HepG2 (cell line): ENCODE measurements around the gene FBXL22. TPM values are rescaled to one million over a fixed set of nuclear protein-coding genes. Genes with fewer than 3 reads are reported as not detected.

Experiments used
- AGO2 ChIP-seq: fragments of 200-400 bp; formaldehyde crosslinking; optimal IDR thresholded peaks from 2 replicates; pipeline ENCODE3; 2017; ENCODE audit warnings: mild to moderate bottlenecking, low read depth, low read length, moderate library complexity
- ASH2L ChIP-seq: fragments of 300-600, 200-600 bp; sonication (generic); IDR thresholded peaks from 2 replicates; pipeline ENCODE4 v1.7.0; 2017; ENCODE audit warnings: low read depth, mild to moderate bottlenecking, moderate library complexity, mixed read lengths, low read length; ENCODE audit not compliant: insufficient read length
- FOXA1 ChIP-seq, 2 experiments: fragments of 450-650 bp in 1 of 2; sonication (generic) in 1 of 2; formaldehyde crosslinking in 1 of 2; IDR thresholded peaks; 2 replicates each; pipeline versions ENCODE4 v1.4.0 to v1.6.1; 2016 to 2020; ENCODE audit warnings: missing genetic modification reagents in 1 of 2
- GABPA ChIP-seq, 2 experiments: IDR thresholded peaks; 2 replicates each; pipeline ENCODE4 v1.6.1; 2011 to 2016; ENCODE audit warnings: low read depth in 2 of 2, low read length in 1 of 2, missing biosample characterization in 1 of 2, missing genetic modification characterization in 1 of 2
- JUNB ChIP-seq: sonication (generic); formaldehyde crosslinking; IDR thresholded peaks from 2 replicates; pipeline ENCODE4 v1.8.0; 2022; ENCODE audit warnings: missing genetic modification reagents, mild to moderate bottlenecking, borderline replicate concordance
- NR2F1 ChIP-seq, 2 experiments: fragments of 450-650 bp in 1 of 2; formaldehyde crosslinking in 1 of 2; IDR thresholded peaks; 2 replicates each; pipeline versions ENCODE4 v1.5.0 to v1.6.1; 2016 to 2020; ENCODE audit warnings: mild to moderate bottlenecking in 1 of 2, missing compliant biosample characterization in 1 of 2, missing genetic modification reagents in 1 of 2, moderate library complexity in 1 of 2
- ONECUT2 ChIP-seq: sonication (generic); formaldehyde crosslinking; IDR thresholded peaks from 2 replicates; pipeline ENCODE4 v1.4.0; 2020; ENCODE audit warnings: missing genetic modification reagents
- POLR2AphosphoS2 ChIP-seq: IDR thresholded peaks from 2 replicates; pipeline ENCODE4 v1.6.1; 2011; ENCODE audit warnings: low read depth, low read length, improper control_type of control experiment
- PTBP1 ChIP-seq: fragments of 200-400 bp; formaldehyde crosslinking; IDR thresholded peaks from 2 replicates; pipeline ENCODE4 v1.6.1; 2018; ENCODE audit warnings: low read length, low read depth; ENCODE audit not compliant: poor library complexity, severe bottlenecking
- SOX6 ChIP-seq, 2 experiments: fragments of 450-650 bp in 1 of 2; sonication (generic) in 1 of 2; formaldehyde crosslinking in 1 of 2; IDR thresholded peaks; 2 replicates each; pipeline versions ENCODE4 v1.4.0 to v1.6.1; 2017 to 2020; ENCODE audit warnings: antibody characterized with exemption in 1 of 2, mild to moderate bottlenecking in 1 of 2, missing genetic modification reagents in 1 of 2
- STAT5B ChIP-seq: sonication (generic); formaldehyde crosslinking; IDR thresholded peaks from 2 replicates; pipeline ENCODE4 v1.4.0; 2020; ENCODE audit warnings: missing genetic modification reagents
- ZFP36 ChIP-seq: fragments of 150-350 bp; IDR thresholded peaks from 2 replicates; pipeline ENCODE4 v1.6.1; 2018; ENCODE audit warnings: borderline replicate concordance, low read length, low read depth; ENCODE audit not compliant: partially characterized antibody
- ZNF431 ChIP-seq: sonication (generic); formaldehyde crosslinking; IDR thresholded peaks from 2 replicates; pipeline ENCODE4 v1.9.0; 2022; ENCODE audit warnings: missing genetic modification reagents, low read depth, mild to moderate bottlenecking, borderline replicate concordance
- ZNF709 ChIP-seq: sonication (generic); formaldehyde crosslinking; IDR thresholded peaks from 2 replicates; pipeline ENCODE4 v1.5.0; 2020; ENCODE audit warnings: mild to moderate bottlenecking, missing genetic modification reagents
- polyA plus RNA-seq, 8 experiments: library from polyadenylated mRNA; depleted of rRNA in 3 of 8; stranded (reverse) in 7 of 8; unstranded in 1 of 8; fragments of >200 nt; fragmentation: Illumina TruSeq in 4 of 8; extraction: Trizol in 4 of 8; gene quantifications; 2 replicates each; pipeline versions ENCODE4 v1.2.1 to v1.2.3, GENCODE V29; 2011 to 2016; ENCODE audit warnings: low read depth in 4 of 8, missing spikeins in 1 of 8, mixed read lengths in 1 of 8; ENCODE audit not compliant: insufficient read depth in 1 of 8
- total RNA-seq, 5 experiments: library from RNA; depleted of rRNA; stranded (reverse); fragments of >200 nt; fragmentation: Illumina TruSeq; extraction: Trizol; gene quantifications; 2 replicates each; pipeline ENCODE4 v1.2.3, GENCODE V29; 2016; ENCODE audit warnings: low read depth in 1 of 5
- TF ChIP-seq, protein P1 (sequence below): sonication (generic); formaldehyde crosslinking; IDR thresholded peaks from 2 replicates; pipeline ENCODE4 v1.5.0; 2020; ENCODE audit warnings: missing genetic modification reagents, mild to moderate bottlenecking, borderline replicate concordance
- TF ChIP-seq, protein P2 (sequence below): sonication (generic); formaldehyde crosslinking; IDR thresholded peaks from 2 replicates; pipeline ENCODE4 v1.4.0; 2020; ENCODE audit warnings: missing genetic modification reagents
- TF ChIP-seq, protein P3 (sequence below): sonication (generic); formaldehyde crosslinking; IDR thresholded peaks from 2 replicates; pipeline ENCODE4 v1.8.0; 2022; ENCODE audit warnings: low read depth, missing genetic modification reagents
- TF ChIP-seq, protein P4 (sequence below): sonication (generic); formaldehyde crosslinking; IDR thresholded peaks from 2 replicates; pipeline ENCODE4 v1.4.0; 2020; ENCODE audit warnings: missing genetic modification reagents
- TF ChIP-seq, protein P5 (sequence below): sonication (generic); formaldehyde crosslinking; IDR thresholded peaks from 2 replicates; pipeline ENCODE4 v1.5.0; 2020; ENCODE audit warnings: mild to moderate bottlenecking, missing genetic modification reagents, moderate library complexity
- TF ChIP-seq, protein P6 (sequence below): sonication (generic); formaldehyde crosslinking; IDR thresholded peaks from 2 replicates; pipeline ENCODE4 v1.8.1; 2023; ENCODE audit warnings: mild to moderate bottlenecking, moderate library complexity, missing genetic modification reagents

FBXL22 gene
- total and polyA plus RNA-seq, 2 of the 13 experiments (the other 11 are each of a cell fraction or from before 2014, with no cell fraction given): 0.15 to 0.33 TPM

DNA sequence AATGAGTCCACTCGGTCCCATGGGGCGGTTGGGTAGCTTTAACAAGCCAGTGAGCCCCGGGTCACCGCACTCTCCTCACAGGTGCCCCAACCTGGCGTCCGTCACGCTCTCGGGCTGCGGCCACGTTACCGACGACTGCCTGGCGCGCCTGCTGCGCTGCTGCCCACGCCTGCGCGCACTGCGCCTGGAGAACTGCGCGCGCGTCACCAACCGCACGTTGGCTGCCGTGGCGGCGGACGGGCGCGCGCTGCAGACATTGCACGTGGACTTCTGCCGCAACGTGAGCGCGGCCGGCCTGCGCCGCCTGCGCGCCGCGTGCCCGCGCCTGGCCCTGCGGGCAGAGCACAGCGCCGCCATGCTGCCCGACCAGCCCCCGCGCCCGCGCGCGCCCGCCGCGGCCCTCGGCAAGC, 3.4 kb downstream of the FBXL22 start (continued):
- no peak for TF ChIP-seq GABPA (IDR thresholded peaks at IDR 0.05; ENCODE audit: low read depth, low read length)
- TF ChIP-seq GABPA (CRISPR knock-in tag; IDR thresholded peaks at IDR 0.05; ENCODE audit: low read depth): no peak
- TF ChIP-seq, protein P1, sequence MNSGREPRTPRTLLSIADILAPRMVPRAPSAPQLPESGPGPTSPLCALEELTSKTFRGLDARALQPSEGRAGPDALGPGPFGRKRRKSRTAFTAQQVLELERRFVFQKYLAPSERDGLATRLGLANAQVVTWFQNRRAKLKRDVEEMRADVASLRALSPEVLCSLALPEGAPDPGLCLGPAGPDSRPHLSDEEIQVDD (CRISPR knock-in tag): no peak
- no peak for TF ChIP-seq ONECUT2 (CRISPR knock-in tag)
- TF ChIP-seq, protein P2, sequence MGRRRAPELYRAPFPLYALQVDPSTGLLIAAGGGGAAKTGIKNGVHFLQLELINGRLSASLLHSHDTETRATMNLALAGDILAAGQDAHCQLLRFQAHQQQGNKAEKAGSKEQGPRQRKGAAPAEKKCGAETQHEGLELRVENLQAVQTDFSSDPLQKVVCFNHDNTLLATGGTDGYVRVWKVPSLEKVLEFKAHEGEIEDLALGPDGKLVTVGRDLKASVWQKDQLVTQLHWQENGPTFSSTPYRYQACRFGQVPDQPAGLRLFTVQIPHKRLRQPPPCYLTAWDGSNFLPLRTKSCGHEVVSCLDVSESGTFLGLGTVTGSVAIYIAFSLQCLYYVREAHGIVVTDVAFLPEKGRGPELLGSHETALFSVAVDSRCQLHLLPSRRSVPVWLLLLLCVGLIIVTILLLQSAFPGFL (CRISPR knock-in tag): no peak
- TF ChIP-seq ASH2L: peak; percentile 36
- TF ChIP-seq STAT5B (CRISPR knock-in tag): no peak
- TF ChIP-seq, protein P3, sequence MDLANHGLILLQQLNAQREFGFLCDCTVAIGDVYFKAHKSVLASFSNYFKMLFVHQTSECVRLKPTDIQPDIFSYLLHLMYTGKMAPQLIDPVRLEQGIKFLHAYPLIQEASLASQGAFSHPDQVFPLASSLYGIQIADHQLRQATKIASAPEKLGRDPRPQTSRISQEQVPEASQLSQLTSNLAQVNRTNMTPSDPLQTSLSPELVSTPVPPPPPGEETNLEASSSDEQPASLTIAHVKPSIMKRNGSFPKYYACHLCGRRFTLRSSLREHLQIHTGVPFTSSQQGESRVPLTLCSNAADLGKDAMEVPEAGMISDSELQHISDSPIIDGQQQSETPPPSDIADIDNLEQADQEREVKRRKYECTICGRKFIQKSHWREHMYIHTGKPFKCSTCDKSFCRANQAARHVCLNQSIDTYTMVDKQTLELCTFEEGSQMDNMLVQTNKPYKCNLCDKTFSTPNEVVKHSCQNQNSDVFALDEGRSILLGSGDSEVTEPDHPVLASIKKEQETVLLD (CRISPR knock-in tag): peak; percentile 65
- TF ChIP-seq SOX6 (IDR thresholded peaks at IDR 0.05): no peak
- no peak for TF ChIP-seq SOX6 (CRISPR knock-in tag; IDR thresholded peaks at IDR 0.05)
- TF ChIP-seq FOXA1 (IDR thresholded peaks at IDR 0.05): no peak
- TF ChIP-seq FOXA1 (CRISPR knock-in tag; IDR thresholded peaks at IDR 0.05): no peak; the same call in 1 of the 2 replicates
- TF ChIP-seq ZNF709 (CRISPR knock-in tag): peak; percentile 50; the same call in 1 of the 2 replicates
- TF ChIP-seq, protein P4, sequence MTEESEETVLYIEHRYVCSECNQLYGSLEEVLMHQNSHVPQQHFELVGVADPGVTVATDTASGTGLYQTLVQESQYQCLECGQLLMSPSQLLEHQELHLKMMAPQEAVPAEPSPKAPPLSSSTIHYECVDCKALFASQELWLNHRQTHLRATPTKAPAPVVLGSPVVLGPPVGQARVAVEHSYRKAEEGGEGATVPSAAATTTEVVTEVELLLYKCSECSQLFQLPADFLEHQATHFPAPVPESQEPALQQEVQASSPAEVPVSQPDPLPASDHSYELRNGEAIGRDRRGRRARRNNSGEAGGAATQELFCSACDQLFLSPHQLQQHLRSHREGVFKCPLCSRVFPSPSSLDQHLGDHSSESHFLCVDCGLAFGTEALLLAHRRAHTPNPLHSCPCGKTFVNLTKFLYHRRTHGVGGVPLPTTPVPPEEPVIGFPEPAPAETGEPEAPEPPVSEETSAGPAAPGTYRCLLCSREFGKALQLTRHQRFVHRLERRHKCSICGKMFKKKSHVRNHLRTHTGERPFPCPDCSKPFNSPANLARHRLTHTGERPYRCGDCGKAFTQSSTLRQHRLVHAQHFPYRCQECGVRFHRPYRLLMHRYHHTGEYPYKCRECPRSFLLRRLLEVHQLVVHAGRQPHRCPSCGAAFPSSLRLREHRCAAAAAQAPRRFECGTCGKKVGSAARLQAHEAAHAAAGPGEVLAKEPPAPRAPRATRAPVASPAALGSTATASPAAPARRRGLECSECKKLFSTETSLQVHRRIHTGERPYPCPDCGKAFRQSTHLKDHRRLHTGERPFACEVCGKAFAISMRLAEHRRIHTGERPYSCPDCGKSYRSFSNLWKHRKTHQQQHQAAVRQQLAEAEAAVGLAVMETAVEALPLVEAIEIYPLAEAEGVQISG (CRISPR knock-in tag): peak; percentile 84
- TF ChIP-seq NR2F1 (CRISPR knock-in tag; IDR thresholded peaks at IDR 0.05): no peak
- TF ChIP-seq, protein P5, sequence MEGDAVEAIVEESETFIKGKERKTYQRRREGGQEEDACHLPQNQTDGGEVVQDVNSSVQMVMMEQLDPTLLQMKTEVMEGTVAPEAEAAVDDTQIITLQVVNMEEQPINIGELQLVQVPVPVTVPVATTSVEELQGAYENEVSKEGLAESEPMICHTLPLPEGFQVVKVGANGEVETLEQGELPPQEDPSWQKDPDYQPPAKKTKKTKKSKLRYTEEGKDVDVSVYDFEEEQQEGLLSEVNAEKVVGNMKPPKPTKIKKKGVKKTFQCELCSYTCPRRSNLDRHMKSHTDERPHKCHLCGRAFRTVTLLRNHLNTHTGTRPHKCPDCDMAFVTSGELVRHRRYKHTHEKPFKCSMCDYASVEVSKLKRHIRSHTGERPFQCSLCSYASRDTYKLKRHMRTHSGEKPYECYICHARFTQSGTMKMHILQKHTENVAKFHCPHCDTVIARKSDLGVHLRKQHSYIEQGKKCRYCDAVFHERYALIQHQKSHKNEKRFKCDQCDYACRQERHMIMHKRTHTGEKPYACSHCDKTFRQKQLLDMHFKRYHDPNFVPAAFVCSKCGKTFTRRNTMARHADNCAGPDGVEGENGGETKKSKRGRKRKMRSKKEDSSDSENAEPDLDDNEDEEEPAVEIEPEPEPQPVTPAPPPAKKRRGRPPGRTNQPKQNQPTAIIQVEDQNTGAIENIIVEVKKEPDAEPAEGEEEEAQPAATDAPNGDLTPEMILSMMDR (CRISPR knock-in tag): peak; percentile 13; the same call in 1 of the 2 replicates
- no peak for TF ChIP-seq POLR2AphosphoS2
- TF ChIP-seq, protein P6, sequence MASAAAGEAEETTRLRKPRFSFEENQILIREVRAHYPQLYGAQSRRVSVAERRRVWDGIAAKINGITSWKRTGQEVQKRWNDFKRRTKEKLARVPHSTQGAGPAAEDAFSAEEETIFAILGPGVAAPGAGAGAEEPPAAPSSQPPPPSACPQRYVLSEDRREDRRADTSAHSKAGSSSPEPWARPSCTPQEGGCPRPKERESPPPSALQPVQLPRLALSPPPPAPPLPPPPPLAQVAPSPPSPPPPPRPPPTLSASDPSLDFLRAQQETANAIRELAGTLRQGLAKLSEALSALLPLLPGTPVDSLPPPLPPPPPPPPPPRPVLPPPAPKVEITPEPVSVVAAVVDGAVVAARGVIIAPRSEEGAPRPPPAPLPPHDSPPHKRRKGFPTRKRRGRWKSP: peak; percentile 98
- TF ChIP-seq PTBP1: no peak
- TF ChIP-seq ZFP36: no peak
- TF ChIP-seq JUNB (CRISPR knock-in tag): peak; percentile 51; the same call in 1 of the 2 replicates
- peak; percentile 78; the same call in 1 of the 2 replicates for TF ChIP-seq ZNF431 (CRISPR knock-in tag)
- peak; percentile 5 for TF ChIP-seq AGO2
